Lower leg skin (tissue), 3 donors: ENCODE measurements around the gene BICC1.

Experiments
- POLR2A ChIP-seq, 2 donors: fragments of 450-650 bp; IDR thresholded peaks; one replicate each; pipeline ENCODE4 v1.6.1; 2016 to 2017; ENCODE audit warnings: antibody characterized with exemption in 2 of 2, mild to moderate bottlenecking in 1 of 2, moderate library complexity in 1 of 2
- TF ChIP-seq, protein P1 (sequence below), 3 donors: fragments of 450-650 bp; IDR thresholded peaks; one replicate each; pipeline ENCODE4 v1.5.1; 2016; ENCODE audit warnings: antibody characterized with exemption in 3 of 3, mild to moderate bottlenecking in 3 of 3, moderate library complexity in 2 of 3

- no peak for TF ChIP-seq POLR2A (IDR thresholded peaks at IDR 0.05)
- TF ChIP-seq, protein P1, sequence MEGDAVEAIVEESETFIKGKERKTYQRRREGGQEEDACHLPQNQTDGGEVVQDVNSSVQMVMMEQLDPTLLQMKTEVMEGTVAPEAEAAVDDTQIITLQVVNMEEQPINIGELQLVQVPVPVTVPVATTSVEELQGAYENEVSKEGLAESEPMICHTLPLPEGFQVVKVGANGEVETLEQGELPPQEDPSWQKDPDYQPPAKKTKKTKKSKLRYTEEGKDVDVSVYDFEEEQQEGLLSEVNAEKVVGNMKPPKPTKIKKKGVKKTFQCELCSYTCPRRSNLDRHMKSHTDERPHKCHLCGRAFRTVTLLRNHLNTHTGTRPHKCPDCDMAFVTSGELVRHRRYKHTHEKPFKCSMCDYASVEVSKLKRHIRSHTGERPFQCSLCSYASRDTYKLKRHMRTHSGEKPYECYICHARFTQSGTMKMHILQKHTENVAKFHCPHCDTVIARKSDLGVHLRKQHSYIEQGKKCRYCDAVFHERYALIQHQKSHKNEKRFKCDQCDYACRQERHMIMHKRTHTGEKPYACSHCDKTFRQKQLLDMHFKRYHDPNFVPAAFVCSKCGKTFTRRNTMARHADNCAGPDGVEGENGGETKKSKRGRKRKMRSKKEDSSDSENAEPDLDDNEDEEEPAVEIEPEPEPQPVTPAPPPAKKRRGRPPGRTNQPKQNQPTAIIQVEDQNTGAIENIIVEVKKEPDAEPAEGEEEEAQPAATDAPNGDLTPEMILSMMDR (IDR thresholded peaks at IDR 0.05), result no peak
Observed at GRCh38 chr10:58695022-58695421, 182.3 kb downstream of the BICC1 start.
